Parathyroid adenoma (tissue), 2 donors: ENCODE results near the gene GTF3C4.
"Not testable (repeated sequence)": the region's sequence is repeated elsewhere in the genome, so short reads cannot be mapped to it uniquely, and the experiment has no call there.

Experiments
- H2AFZ ChIP-seq: fragments of 300-600 bp; sonication (generic); one replicate; pipeline ENCODE4 v1.7.0; 2017; ENCODE audit warnings: antibody characterized with exemption, mild to moderate bottlenecking
- H3K27ac ChIP-seq: fragments of 300-600 bp; sonication (generic); one replicate; pipeline ENCODE4 v1.7.0; 2017
- H3K27me3 ChIP-seq: fragments of 300-600 bp; sonication (generic); one replicate; pipeline ENCODE4 v1.7.0; 2017; ENCODE audit warnings: low read length; ENCODE audit not compliant: control insufficient read depth, insufficient read depth
- H3K36me3 ChIP-seq: fragments of 300-600 bp; sonication (generic); one replicate; pipeline ENCODE4 v1.7.0; 2017; ENCODE audit warnings: low read length; ENCODE audit not compliant: control insufficient read depth, insufficient read depth
- H3K4me1 ChIP-seq: fragments of 300-600 bp; sonication (generic); one replicate; pipeline ENCODE4 v1.7.0; 2017; ENCODE audit warnings: control low read depth
- H3K4me2 ChIP-seq: fragments of 300-600 bp; sonication (generic); one replicate; pipeline ENCODE4 v1.7.0; 2017; ENCODE audit warnings: low read length
- H3K4me3 ChIP-seq: fragments of 300-600 bp; sonication (generic); one replicate; pipeline ENCODE4 v1.7.0; 2017; ENCODE audit warnings: low read depth, low read length
- H3K79me2 ChIP-seq: fragments of 300-600 bp; sonication (generic); one replicate; pipeline ENCODE4 v1.7.0; 2017; ENCODE audit warnings: control low read depth
- H3K9ac ChIP-seq: fragments of 300-600 bp; sonication (generic); one replicate; pipeline ENCODE4 v1.7.0; 2017; ENCODE audit warnings: mild to moderate bottlenecking
- H3K9me3 ChIP-seq: fragments of 300-600 bp; sonication (generic); one replicate; pipeline ENCODE4 v1.7.0; 2017; ENCODE audit warnings: low read length; ENCODE audit not compliant: control insufficient read depth
- CTCF ChIP-seq: fragments of 300-600 bp; sonication (generic); IDR thresholded peaks from one replicate; pipeline ENCODE4 v1.7.0; 2017; ENCODE audit warnings: antibody characterized with exemption, mild to moderate bottlenecking
- donor health status: primary hyperparathyroidism.

The GTF3C4 gene

GRCh38 chr9:132716007-132716406, 45.7 kb downstream of the GTF3C4 start:
- no peak overlapping the region for H3K4me3 ChIP-seq
- no peak overlapping the region for H3K4me2 ChIP-seq
- no peak overlapping the region for H3K9ac ChIP-seq
- H3K9me3 ChIP-seq: no peaks in the 10 kb centered on the region
- no peaks in the 10 kb centered on the region for H3K79me2 ChIP-seq
- no peaks in the 10 kb centered on the region for H3K36me3 ChIP-seq
- no peak for TF ChIP-seq CTCF
- no peak overlapping the region for H3K27ac ChIP-seq
- no peaks in the 10 kb centered on the region for H3K4me1 ChIP-seq
- no peak overlapping the region for H2AFZ ChIP-seq
- no peaks in the 10 kb centered on the region for H3K27me3 ChIP-seq

GRCh38 chr9:132717326-132717945, 47.2 kb downstream of the GTF3C4 start:
- no peak for TF ChIP-seq CTCF

GRCh38 chr9:132718381-132718928, 48.2 kb downstream of the GTF3C4 start:
- not testable (repeated sequence) for H3K27me3 ChIP-seq, H3K9ac ChIP-seq, H3K9me3 ChIP-seq, H2AFZ ChIP-seq, H3K36me3 ChIP-seq, H3K79me2 ChIP-seq, H3K27ac ChIP-seq, H3K4me1 ChIP-seq, H3K4me3 ChIP-seq, H3K4me2 ChIP-seq

More at GRCh38 chr9:132717326-132717945, 47.2 kb downstream of the GTF3C4 start:
- no peaks in the 10 kb centered on the region for H3K4me1 ChIP-seq
- no peaks in the 10 kb centered on the region for H3K36me3 ChIP-seq
- H3K27ac ChIP-seq: no peak overlapping the region
- H2AFZ ChIP-seq: no peak overlapping the region
- H3K9me3 ChIP-seq: no peaks in the 10 kb centered on the region
- no peak overlapping the region for H3K4me3 ChIP-seq
- H3K27me3 ChIP-seq: no peaks in the 10 kb centered on the region
- H3K9ac ChIP-seq: no peak overlapping the region
- H3K79me2 ChIP-seq: no peaks in the 10 kb centered on the region
- H3K4me2 ChIP-seq: no peak overlapping the region

GRCh38 chr9:132721661-132722060, 51.4 kb downstream of the GTF3C4 start:
- Histone ChIP-seq H3K79me2 (no peaks in the 10 kb centered on the region), H3K36me3 (no peaks in the 10 kb centered on the region), H3K9ac (no peak overlapping the region), H2AFZ (no peak overlapping the region), H3K4me2 (no peak overlapping the region), H3K4me1 (no peaks in the 10 kb centered on the region), H3K27me3 (no peaks in the 10 kb centered on the region), H3K27ac (no peak overlapping the region), H3K9me3 (no peaks in the 10 kb centered on the region), H3K4me3 (no peak overlapping the region)
- no peak for TF ChIP-seq CTCF

- Histone ChIP-seq H3K27ac (no peak overlapping the region), H3K79me2 (no peaks in the 10 kb centered on the region), H3K4me2 (no peak overlapping the region), H3K9me3 (no peaks in the 10 kb centered on the region), H3K36me3 (no peaks in the 10 kb centered on the region), H3K4me1 (no peaks in the 10 kb centered on the region), H2AFZ (no peak overlapping the region), H3K9ac (no peak overlapping the region), H3K4me3 (no peak overlapping the region), H3K27me3 (no peaks in the 10 kb centered on the region)
- TF ChIP-seq CTCF: no peak
These were observed 52.4 kb downstream of the GTF3C4 start for GRCh38 chr9:132722564-132723065.
